GM23338 (cell line): ENCODE data around the gene GBP7. TPM values are rescaled to one million over a fixed set of nuclear protein-coding genes. Genes with fewer than 3 reads are reported as not detected.

Source experiments
- ATAC-seq: fragments of 200-7000 bp; cut with Tn5 transposase; 3 replicates; pipeline ENCODE4 v1.9.1; 2020
- DNase-seq: peaks from one replicate; pipeline ENCODE4 v3.0.0-alpha.2; 2015; ENCODE audit warnings: low spot score
- H2AFZ ChIP-seq: fragments of 200-600 bp; sonication (generic); 2 replicates; pipeline ENCODE4 v1.8.0; 2016; ENCODE audit warnings: antibody characterized with exemption, mild to moderate bottlenecking, moderate library complexity
- H3F3A ChIP-seq: fragments of 200-600 bp; sonication (generic); replicated peaks from 2 replicates; pipeline ENCODE4 v1.8.0; 2017; ENCODE audit warnings: antibody characterized with exemption, mixed run types, low read depth
- H3K27ac ChIP-seq: fragments of 200-600 bp; sonication (generic); 2 replicates; pipeline ENCODE4 v1.6.1; 2016; ENCODE audit warnings: low read depth
- H3K27me3 ChIP-seq: fragments of 200-600 bp; sonication (generic); 2 replicates; pipeline ENCODE4 v1.8.0; 2016; ENCODE audit warnings: mild to moderate bottlenecking, mixed run types, moderate library complexity; ENCODE audit not compliant: insufficient read depth
- H3K36me3 ChIP-seq: fragments of 200-600 bp; sonication (generic); 2 replicates; pipeline ENCODE4 v1.8.0; 2016; ENCODE audit warnings: mild to moderate bottlenecking; ENCODE audit not compliant: insufficient read depth
- H3K4me1 ChIP-seq: fragments of 200-600 bp; sonication (generic); 2 replicates; pipeline ENCODE4 v1.8.0; 2016; ENCODE audit warnings: mild to moderate bottlenecking, moderate library complexity; ENCODE audit not compliant: insufficient read depth
- H3K4me2 ChIP-seq: fragments of 200-600 bp; sonication (generic); 2 replicates; pipeline ENCODE4 v1.7.1; 2017; ENCODE audit warnings: mixed run types
- H3K4me3 ChIP-seq: fragments of 200-600 bp; sonication (generic); 2 replicates; pipeline ENCODE4 v1.6.1; 2016; ENCODE audit warnings: mixed run types
- H3K79me2 ChIP-seq: fragments of 200-600 bp; sonication (generic); replicated peaks from 2 replicates; pipeline ENCODE4 v1.8.0; 2017; ENCODE audit warnings: mild to moderate bottlenecking; ENCODE audit not compliant: insufficient read depth
- H3K9me2 ChIP-seq: fragments of 200-600 bp; sonication (generic); 2 replicates; pipeline ENCODE4 v1.8.0; 2017; ENCODE audit not compliant: insufficient read depth
- H4K20me1 ChIP-seq: fragments of 200-600 bp; sonication (generic); replicated peaks from 2 replicates; pipeline ENCODE4 v1.8.0; 2017; ENCODE audit warnings: mild to moderate bottlenecking; ENCODE audit not compliant: insufficient read depth
- H3K27ac Mint-ChIP-seq: 2 replicates; pipeline ENCODE4 v1.8.0; 2020; ENCODE audit warnings: inconsistent platforms, mild to moderate bottlenecking, moderate library complexity, mixed read lengths
- H3K27me3 Mint-ChIP-seq: 3 replicates; pipeline ENCODE4 v1.8.0; 2022; ENCODE audit warnings: low read depth, mild to moderate bottlenecking, moderate library complexity, mixed read lengths, inconsistent platforms; ENCODE audit not compliant: insufficient read depth, poor library complexity
- H3K36me3 Mint-ChIP-seq: 3 replicates; pipeline ENCODE4 v1.8.0; 2021; ENCODE audit warnings: low read depth, mild to moderate bottlenecking, inconsistent platforms, moderate library complexity, mixed read lengths
- H3K4me1 Mint-ChIP-seq: 3 replicates; pipeline ENCODE4 v1.8.0; 2020; ENCODE audit warnings: mild to moderate bottlenecking, inconsistent platforms, mixed read lengths
- H3K4me3 Mint-ChIP-seq: 3 replicates; pipeline ENCODE4 v1.8.0; 2021; ENCODE audit warnings: moderate library complexity, mild to moderate bottlenecking, inconsistent platforms, mixed read lengths
- H3K9me3 Mint-ChIP-seq: 3 replicates; pipeline ENCODE4 v1.8.0; 2020; ENCODE audit warnings: moderate library complexity, mild to moderate bottlenecking, inconsistent platforms, mixed read lengths
- CREB1 ChIP-seq: fragments of 250-450 bp; sonication (Bioruptor Pico); IDR thresholded peaks from 2 replicates; pipeline ENCODE4 v1.5.0; 2020; ENCODE audit warnings: low read depth, mild to moderate bottlenecking, moderate library complexity
- EZH2 ChIP-seq: fragments of 200-600 bp; sonication (generic); IDR thresholded peaks from one replicate; pipeline ENCODE4 v1.8.0; 2017; ENCODE audit warnings: antibody characterized with exemption, mild to moderate bottlenecking, low read depth; ENCODE audit not compliant: unreplicated experiment
- JUNB ChIP-seq: IDR thresholded peaks from one replicate; pipeline ENCODE4 v1.6.1; 2016; ENCODE audit warnings: antibody characterized with exemption; ENCODE audit not compliant: unreplicated experiment
- NANOG ChIP-seq: IDR thresholded peaks from 2 replicates; pipeline ENCODE4 v1.6.1; 2016; ENCODE audit warnings: antibody characterized with exemption, borderline replicate concordance
- STAT1 ChIP-seq: IDR thresholded peaks from one replicate; pipeline ENCODE4 v1.6.1; 2016; ENCODE audit warnings: antibody characterized with exemption; ENCODE audit not compliant: unreplicated experiment
- ZNF114 ChIP-seq: fragments of 250-450 bp; sonication (Bioruptor Pico); IDR thresholded peaks from 2 replicates; pipeline ENCODE4 v1.5.0; 2020; ENCODE audit warnings: mild to moderate bottlenecking, moderate library complexity
- ZNF331 ChIP-seq: fragments of 250-450 bp; sonication (Bioruptor Pico); IDR thresholded peaks from 2 replicates; pipeline ENCODE4 v1.5.0; 2020; ENCODE audit warnings: low read depth, mild to moderate bottlenecking, moderate library complexity
- polyA plus RNA-seq: library from polyadenylated mRNA; unstranded; fragments of >200 nt; fragmentation: Nextera tagmentation; extraction: Ambion mirVana; gene quantifications from 2 replicates; pipeline ENCODE4 v1.2.1, GENCODE V29; 2016
- total RNA-seq: library from RNA; depleted of rRNA; stranded (reverse); fragments of >200 nt; shearing (Covaris generic); gene quantifications from 2 replicates; pipeline ENCODE4 v1.2.3, GENCODE V29; 2014
- TF ChIP-seq, protein P1 (sequence below): IDR thresholded peaks from one replicate; pipeline ENCODE4 v1.6.1; 2018; ENCODE audit warnings: antibody characterized with exemption; ENCODE audit not compliant: unreplicated experiment
- TF ChIP-seq, protein P2 (sequence below): fragments of 250-450 bp; sonication (Bioruptor Pico); IDR thresholded peaks from 2 replicates; pipeline ENCODE4 v1.5.0; 2020; ENCODE audit warnings: mild to moderate bottlenecking, moderate library complexity
- TF ChIP-seq, protein P3 (sequence below): IDR thresholded peaks from 2 replicates; pipeline ENCODE4 v1.6.1; 2016; ENCODE audit warnings: antibody characterized with exemption

GBP7 gene
- total and polyA plus RNA-seq, 2 experiments from 2014 or later = not detected

DNA sequence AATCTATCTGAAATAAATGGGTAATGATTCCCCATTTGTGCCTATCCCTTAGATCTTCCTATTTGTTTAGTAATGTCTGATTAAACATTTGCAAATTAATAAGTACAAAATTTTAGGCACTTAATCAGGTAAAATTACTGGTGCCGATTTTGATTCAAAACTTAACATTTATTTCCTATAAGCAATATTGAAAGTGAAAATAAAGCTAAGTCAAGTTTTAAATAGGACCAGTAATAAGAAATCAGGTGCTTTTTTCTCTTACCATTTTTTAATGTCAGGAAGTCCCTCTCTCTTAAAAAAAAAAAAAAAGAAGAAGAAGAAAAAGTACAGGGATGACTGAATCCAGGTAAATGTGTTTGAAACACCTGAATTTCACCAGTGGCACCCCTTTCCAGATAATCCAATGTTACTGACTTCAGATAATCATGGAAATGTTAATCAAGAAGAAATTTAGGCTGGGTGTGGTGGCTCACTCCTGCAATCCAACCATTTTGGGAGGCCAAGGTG, 23.8 kb upstream of the GBP7 start:
- Histone ChIP-seq H3K27ac (no peak overlapping the region), H3K4me1 (no peaks in the 10 kb centered on the region)

More for the DNA sequence above, 23.8 kb upstream of the GBP7 start:
- Histone ChIP-seq H3K4me2 (no peak overlapping the region), H3K4me3 (no peak overlapping the region), H3K27me3 (no peaks in the 10 kb centered on the region), H4K20me1 (no peaks in the 10 kb centered on the region), H3K9me2 (no peaks in the 10 kb centered on the region), H3K79me2 (no peaks in the 10 kb centered on the region), H3K36me3 (no peaks in the 10 kb centered on the region), H2AFZ (no peak overlapping the region), H3F3A (no peaks in the 10 kb centered on the region)
- Mint-ChIP-seq H3K27ac (no peak overlapping the region), H3K27me3 (peaks cover 2% of the 10 kb centered on the region), H3K9me3 (peaks cover 10% of the 10 kb centered on the region), H3K4me1 (peaks cover 6% of the 10 kb centered on the region; the same call in 2 of the 3 replicates), H3K36me3 (peaks cover 5% of the 10 kb centered on the region; the same call in 2 of the 3 replicates), H3K4me3 (no peak overlapping the region)
- DNase-seq = no peak
- TF ChIP-seq, protein P1, sequence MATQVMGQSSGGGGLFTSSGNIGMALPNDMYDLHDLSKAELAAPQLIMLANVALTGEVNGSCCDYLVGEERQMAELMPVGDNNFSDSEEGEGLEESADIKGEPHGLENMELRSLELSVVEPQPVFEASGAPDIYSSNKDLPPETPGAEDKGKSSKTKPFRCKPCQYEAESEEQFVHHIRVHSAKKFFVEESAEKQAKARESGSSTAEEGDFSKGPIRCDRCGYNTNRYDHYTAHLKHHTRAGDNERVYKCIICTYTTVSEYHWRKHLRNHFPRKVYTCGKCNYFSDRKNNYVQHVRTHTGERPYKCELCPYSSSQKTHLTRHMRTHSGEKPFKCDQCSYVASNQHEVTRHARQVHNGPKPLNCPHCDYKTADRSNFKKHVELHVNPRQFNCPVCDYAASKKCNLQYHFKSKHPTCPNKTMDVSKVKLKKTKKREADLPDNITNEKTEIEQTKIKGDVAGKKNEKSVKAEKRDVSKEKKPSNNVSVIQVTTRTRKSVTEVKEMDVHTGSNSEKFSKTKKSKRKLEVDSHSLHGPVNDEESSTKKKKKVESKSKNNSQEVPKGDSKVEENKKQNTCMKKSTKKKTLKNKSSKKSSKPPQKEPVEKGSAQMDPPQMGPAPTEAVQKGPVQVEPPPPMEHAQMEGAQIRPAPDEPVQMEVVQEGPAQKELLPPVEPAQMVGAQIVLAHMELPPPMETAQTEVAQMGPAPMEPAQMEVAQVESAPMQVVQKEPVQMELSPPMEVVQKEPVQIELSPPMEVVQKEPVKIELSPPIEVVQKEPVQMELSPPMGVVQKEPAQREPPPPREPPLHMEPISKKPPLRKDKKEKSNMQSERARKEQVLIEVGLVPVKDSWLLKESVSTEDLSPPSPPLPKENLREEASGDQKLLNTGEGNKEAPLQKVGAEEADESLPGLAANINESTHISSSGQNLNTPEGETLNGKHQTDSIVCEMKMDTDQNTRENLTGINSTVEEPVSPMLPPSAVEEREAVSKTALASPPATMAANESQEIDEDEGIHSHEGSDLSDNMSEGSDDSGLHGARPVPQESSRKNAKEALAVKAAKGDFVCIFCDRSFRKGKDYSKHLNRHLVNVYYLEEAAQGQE = no peak
- TF ChIP-seq ZNF331 (CRISPR knock-in tag) = no peak
- TF ChIP-seq ZNF114 (CRISPR knock-in tag) = no peak
- TF ChIP-seq EZH2 = no peak
- no peak for TF ChIP-seq STAT1
- no peak for TF ChIP-seq CREB1 (CRISPR knock-in tag)
- TF ChIP-seq, protein P2, sequence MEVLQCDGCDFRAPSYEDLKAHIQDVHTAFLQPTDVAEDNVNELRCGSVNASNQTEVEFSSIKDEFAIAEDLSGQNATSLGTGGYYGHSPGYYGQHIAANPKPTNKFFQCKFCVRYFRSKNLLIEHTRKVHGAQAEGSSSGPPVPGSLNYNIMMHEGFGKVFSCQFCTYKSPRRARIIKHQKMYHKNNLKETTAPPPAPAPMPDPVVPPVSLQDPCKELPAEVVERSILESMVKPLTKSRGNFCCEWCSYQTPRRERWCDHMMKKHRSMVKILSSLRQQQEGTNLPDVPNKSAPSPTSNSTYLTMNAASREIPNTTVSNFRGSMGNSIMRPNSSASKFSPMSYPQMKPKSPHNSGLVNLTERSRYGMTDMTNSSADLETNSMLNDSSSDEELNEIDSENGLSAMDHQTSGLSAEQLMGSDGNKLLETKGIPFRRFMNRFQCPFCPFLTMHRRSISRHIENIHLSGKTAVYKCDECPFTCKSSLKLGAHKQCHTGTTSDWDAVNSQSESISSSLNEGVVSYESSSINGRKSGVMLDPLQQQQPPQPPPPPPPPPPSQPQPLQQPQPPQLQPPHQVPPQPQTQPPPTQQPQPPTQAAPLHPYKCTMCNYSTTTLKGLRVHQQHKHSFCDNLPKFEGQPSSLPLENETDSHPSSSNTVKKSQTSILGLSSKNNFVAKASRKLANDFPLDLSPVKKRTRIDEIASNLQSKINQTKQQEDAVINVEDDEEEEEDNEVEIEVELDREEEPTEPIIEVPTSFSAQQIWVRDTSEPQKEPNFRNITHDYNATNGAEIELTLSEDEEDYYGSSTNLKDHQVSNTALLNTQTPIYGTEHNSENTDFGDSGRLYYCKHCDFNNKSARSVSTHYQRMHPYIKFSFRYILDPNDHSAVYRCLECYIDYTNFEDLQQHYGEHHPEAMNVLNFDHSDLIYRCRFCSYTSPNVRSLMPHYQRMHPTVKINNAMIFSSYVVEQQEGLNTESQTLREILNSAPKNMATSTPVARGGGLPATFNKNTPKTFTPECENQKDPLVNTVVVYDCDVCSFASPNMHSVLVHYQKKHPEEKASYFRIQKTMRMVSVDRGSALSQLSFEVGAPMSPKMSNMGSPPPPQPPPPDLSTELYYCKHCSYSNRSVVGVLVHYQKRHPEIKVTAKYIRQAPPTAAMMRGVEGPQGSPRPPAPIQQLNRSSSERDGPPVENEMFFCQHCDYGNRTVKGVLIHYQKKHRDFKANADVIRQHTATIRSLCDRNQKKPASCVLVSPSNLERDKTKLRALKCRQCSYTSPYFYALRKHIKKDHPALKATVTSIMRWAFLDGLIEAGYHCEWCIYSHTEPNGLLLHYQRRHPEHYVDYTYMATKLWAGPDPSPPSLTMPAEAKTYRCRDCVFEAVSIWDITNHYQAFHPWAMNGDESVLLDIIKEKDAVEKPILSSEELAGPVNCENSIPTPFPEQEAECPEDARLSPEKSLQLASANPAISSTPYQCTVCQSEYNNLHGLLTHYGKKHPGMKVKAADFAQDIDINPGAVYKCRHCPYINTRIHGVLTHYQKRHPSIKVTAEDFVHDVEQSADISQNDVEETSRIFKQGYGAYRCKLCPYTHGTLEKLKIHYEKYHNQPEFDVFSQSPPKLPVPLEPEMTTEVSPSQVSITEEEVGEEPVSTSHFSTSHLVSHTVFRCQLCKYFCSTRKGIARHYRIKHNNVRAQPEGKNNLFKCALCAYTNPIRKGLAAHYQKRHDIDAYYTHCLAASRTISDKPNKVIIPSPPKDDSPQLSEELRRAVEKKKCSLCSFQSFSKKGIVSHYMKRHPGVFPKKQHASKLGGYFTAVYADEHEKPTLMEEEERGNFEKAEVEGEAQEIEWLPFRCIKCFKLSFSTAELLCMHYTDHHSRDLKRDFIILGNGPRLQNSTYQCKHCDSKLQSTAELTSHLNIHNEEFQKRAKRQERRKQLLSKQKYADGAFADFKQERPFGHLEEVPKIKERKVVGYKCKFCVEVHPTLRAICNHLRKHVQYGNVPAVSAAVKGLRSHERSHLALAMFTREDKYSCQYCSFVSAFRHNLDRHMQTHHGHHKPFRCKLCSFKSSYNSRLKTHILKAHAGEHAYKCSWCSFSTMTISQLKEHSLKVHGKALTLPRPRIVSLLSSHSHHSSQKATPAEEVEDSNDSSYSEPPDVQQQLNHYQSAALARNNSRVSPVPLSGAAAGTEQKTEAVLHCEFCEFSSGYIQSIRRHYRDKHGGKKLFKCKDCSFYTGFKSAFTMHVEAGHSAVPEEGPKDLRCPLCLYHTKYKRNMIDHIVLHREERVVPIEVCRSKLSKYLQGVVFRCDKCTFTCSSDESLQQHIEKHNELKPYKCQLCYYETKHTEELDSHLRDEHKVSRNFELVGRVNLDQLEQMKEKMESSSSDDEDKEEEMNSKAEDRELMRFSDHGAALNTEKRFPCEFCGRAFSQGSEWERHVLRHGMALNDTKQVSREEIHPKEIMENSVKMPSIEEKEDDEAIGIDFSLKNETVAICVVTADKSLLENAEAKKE (CRISPR knock-in tag) = no peak
- TF ChIP-seq NANOG = no peak
- TF ChIP-seq JUNB = no peak
- TF ChIP-seq, protein P3, sequence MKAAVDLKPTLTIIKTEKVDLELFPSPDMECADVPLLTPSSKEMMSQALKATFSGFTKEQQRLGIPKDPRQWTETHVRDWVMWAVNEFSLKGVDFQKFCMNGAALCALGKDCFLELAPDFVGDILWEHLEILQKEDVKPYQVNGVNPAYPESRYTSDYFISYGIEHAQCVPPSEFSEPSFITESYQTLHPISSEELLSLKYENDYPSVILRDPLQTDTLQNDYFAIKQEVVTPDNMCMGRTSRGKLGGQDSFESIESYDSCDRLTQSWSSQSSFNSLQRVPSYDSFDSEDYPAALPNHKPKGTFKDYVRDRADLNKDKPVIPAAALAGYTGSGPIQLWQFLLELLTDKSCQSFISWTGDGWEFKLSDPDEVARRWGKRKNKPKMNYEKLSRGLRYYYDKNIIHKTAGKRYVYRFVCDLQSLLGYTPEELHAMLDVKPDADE = no peak
- ATAC-seq = no peak
